ENCODE results near the gene PRTN3.

PRTN3 gene

GRCh38 chr19:795691-796581 lies 44.9 kb upstream of the PRTN3 start:
- no peak for TF ChIP-seq ESRRG (CRISPR knock-in tag; IDR thresholded peaks at IDR 0.05)
- TF ChIP-seq BACH2 (CRISPR knock-in tag; IDR thresholded peaks at IDR 0.05; ENCODE audit: borderline replicate concordance) = no peak
- TF ChIP-seq CSRNP3 (CRISPR knock-in tag; IDR thresholded peaks at IDR 0.05) = no peak
- no peak for TF ChIP-seq ZNF70 (CRISPR knock-in tag; IDR thresholded peaks at IDR 0.05)
- no peak for TF ChIP-seq TOX (CRISPR knock-in tag; IDR thresholded peaks at IDR 0.05; ENCODE audit: borderline replicate concordance)
- TF ChIP-seq GLIS3 (CRISPR knock-in tag; IDR thresholded peaks at IDR 0.05) = no peak
- TF ChIP-seq OSR1 (CRISPR knock-in tag; IDR thresholded peaks at IDR 0.05) = no peak
- no peak for TF ChIP-seq PPARA (CRISPR knock-in tag; IDR thresholded peaks at IDR 0.05; ENCODE audit: borderline replicate concordance)
- no peak for TF ChIP-seq ZNF8 (CRISPR knock-in tag; IDR thresholded peaks at IDR 0.05)
- TF ChIP-seq SNAI2 (CRISPR knock-in tag; IDR thresholded peaks at IDR 0.05) = no peak
- no peak for TF ChIP-seq POU6F1 (CRISPR knock-in tag; IDR thresholded peaks at IDR 0.05; ENCODE audit: borderline replicate concordance, low read depth)
- no peak for TF ChIP-seq PATZ1 (CRISPR knock-in tag; IDR thresholded peaks at IDR 0.05; ENCODE audit: borderline replicate concordance)
- TF ChIP-seq CREB5 (CRISPR knock-in tag; IDR thresholded peaks at IDR 0.05; ENCODE audit: low read depth) = no peak
- TF ChIP-seq CSDC2 (CRISPR knock-in tag; IDR thresholded peaks at IDR 0.05) = no peak
- TF ChIP-seq ARNTL (CRISPR knock-in tag; IDR thresholded peaks at IDR 0.05; ENCODE audit: borderline replicate concordance, low read depth) = no peak
- TF ChIP-seq ISL1 (CRISPR knock-in tag; IDR thresholded peaks at IDR 0.05) = no peak
- TF ChIP-seq ZC3H10 (CRISPR knock-in tag; IDR thresholded peaks at IDR 0.05) = no peak
- TF ChIP-seq ZFP30 (CRISPR knock-in tag; IDR thresholded peaks at IDR 0.05) = no peak
- TF ChIP-seq ZFP3 (CRISPR knock-in tag; IDR thresholded peaks at IDR 0.05) = no peak
- no peak for TF ChIP-seq RARB (CRISPR knock-in tag; IDR thresholded peaks at IDR 0.05)
- no peak for ATAC-seq

- ATAC-seq = peak; percentile 88
- TF ChIP-seq CSDC2 (CRISPR knock-in tag; IDR thresholded peaks at IDR 0.05) (peak; percentile 67; the same call in 1 of the 2 replicates), ARNTL (CRISPR knock-in tag; IDR thresholded peaks at IDR 0.05; ENCODE audit: borderline replicate concordance, low read depth) (peak; percentile 93), TSHZ2 (CRISPR knock-in tag; IDR thresholded peaks at IDR 0.05) (peak; percentile 96), CREB5 (CRISPR knock-in tag; IDR thresholded peaks at IDR 0.05; ENCODE audit: low read depth) (no peak), SNAI2 (CRISPR knock-in tag; IDR thresholded peaks at IDR 0.05) (peak; percentile 33; the same call in 1 of the 2 replicates), ZFP3 (CRISPR knock-in tag; IDR thresholded peaks at IDR 0.05) (peak; percentile 29; the same call in 1 of the 2 replicates), ISL1 (CRISPR knock-in tag; IDR thresholded peaks at IDR 0.05) (no peak), GLIS3 (CRISPR knock-in tag; IDR thresholded peaks at IDR 0.05) (no peak), ESRRG (CRISPR knock-in tag; IDR thresholded peaks at IDR 0.05) (no peak), TOX (CRISPR knock-in tag; IDR thresholded peaks at IDR 0.05; ENCODE audit: borderline replicate concordance) (no peak)
Observed at GRCh38 chr19:796692-797527, 43.9 kb upstream of the PRTN3 start, which contains the start of gene PTBP1. PTBP1 (plus strand) TSS chr19:797452; CDS start chr19:797498, 46 bp downstream.
